GM13976 (cell line): ENCODE data around the gene STAMBPL1.

Experiments
- DNase-seq: peaks from one replicate; pipeline ENCODE4 v3.0.0; 2012; ENCODE audit warnings: low spot score
- in situ Hi-C: fragments of 300-500 bp; cut with MboI; formaldehyde crosslinking; loops from one replicate; pipeline ENCODE4 v1.12.0; 2022; ENCODE audit warnings: low sequenced_read_pairs, mixed read lengths, inconsistent platforms; ENCODE audit not compliant: unreplicated experiment
- TF ChIP-seq, protein P1 (sequence below): IDR thresholded peaks from 2 replicates; pipeline ENCODE4 v1.5.1; 2012; ENCODE audit warnings: borderline replicate concordance, mild to moderate bottlenecking; ENCODE audit not compliant: insufficient read depth; ENCODE audit errors: extremely low read depth, missing control alignments, control extremely low read depth

The STAMBPL1 gene

DNA sequence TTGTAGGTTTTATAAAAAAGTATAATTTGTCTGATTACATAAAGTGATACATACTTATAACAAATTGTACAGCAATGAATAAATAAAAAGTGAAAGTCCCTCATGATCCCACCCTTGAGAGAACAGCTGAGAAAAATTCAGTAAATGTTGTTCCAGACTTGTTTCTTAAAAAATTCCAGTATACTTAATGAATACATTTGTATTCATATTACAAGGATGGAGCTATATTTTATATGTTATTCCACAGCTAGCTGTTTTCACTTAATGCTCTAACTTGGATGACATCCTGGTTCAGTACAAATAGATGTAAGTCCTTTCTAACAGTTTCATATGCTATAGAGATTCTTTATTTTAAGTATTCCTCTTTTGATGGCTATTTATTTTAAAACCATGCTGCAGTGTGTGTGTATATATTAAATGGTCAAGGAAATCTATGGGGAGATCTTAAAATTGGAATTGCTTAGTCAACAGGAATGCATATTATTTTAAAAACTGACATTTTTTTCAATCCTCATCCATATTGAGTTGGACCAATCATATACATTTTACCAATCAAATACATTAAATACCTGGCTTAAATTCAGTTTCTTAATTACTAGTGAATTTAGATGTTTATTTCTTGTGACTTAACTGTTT is 8.9 kb downstream of the STAMBPL1 start:
- in situ Hi-C loops = no loop called here
- TF ChIP-seq, protein P1, sequence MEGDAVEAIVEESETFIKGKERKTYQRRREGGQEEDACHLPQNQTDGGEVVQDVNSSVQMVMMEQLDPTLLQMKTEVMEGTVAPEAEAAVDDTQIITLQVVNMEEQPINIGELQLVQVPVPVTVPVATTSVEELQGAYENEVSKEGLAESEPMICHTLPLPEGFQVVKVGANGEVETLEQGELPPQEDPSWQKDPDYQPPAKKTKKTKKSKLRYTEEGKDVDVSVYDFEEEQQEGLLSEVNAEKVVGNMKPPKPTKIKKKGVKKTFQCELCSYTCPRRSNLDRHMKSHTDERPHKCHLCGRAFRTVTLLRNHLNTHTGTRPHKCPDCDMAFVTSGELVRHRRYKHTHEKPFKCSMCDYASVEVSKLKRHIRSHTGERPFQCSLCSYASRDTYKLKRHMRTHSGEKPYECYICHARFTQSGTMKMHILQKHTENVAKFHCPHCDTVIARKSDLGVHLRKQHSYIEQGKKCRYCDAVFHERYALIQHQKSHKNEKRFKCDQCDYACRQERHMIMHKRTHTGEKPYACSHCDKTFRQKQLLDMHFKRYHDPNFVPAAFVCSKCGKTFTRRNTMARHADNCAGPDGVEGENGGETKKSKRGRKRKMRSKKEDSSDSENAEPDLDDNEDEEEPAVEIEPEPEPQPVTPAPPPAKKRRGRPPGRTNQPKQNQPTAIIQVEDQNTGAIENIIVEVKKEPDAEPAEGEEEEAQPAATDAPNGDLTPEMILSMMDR = no peak
- no peak for DNase-seq

DNA sequence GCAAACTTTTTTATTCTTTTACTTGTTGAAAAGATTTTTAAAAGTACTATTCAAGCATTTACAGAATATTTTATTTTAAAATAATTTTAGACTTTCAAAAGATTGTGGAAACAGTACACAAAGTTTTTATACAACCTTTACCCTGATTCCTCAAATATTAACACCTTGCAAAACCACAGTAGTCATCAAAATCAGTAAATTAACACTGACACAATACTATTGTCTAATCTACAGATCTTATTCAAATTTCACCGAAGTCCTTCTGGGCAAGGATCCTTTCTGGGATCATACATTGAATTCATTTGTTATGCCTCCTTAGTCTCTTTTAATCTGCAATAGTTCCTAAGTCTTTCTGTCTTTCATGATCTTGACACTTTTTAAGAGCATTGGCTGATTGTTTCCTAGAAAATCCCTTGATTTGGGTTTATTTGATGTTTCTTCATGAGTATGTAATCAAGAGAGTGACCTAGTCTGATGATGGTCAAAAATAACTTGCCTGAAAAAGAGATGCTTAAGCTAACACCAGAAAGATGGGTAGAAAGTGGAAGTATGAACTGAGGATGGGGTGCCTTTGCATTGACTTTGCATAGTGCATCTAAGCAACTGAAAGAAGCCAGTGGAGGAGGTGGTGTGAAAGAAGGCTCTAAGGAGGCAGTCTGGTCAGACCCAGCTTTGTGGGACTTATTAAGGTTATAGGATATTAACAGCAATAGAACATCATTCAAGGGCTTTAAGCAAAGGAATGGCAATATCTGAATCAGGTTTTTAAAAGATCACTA is 9.7 kb downstream of the STAMBPL1 start:
- peak; percentile 27 for DNase-seq
- in situ Hi-C loops = no loop called here
- TF ChIP-seq, protein P1 = no peak

DNA sequence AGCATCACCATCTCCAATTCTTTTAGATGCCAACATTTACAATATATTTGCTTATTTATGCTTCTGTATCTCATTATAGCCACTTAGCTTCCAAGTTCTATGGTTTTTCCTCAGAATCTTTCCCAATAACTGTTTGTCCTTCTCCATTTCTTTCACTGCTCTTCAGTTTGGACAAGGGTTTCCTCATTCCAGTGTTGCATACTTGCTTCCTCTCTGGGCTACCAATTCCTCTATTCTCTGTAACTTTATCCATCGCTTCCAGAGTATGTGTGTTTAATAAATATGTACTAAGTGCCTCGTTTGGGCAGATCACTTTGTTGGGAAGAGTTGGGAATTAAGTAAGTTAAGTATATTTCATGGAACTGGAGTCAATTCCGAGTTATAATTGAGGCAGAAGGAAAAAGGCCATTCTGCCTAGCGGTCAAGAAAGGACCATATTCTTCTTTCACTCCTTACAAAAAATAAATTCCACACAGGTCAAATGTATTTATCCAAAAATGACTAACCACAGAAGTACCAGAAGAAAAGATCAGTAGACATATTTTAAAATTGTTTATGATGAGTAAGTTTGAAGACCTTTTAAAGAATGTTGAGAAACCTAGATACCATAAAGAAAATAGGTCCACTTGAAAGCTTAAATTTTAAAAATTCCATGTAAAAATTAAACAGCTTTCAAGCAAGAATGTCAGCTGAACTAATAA is 10.8 kb downstream of the STAMBPL1 start:
- TF ChIP-seq, protein P1 = no peak
- no peak for DNase-seq
- in situ Hi-C loops = no loop called here

DNA sequence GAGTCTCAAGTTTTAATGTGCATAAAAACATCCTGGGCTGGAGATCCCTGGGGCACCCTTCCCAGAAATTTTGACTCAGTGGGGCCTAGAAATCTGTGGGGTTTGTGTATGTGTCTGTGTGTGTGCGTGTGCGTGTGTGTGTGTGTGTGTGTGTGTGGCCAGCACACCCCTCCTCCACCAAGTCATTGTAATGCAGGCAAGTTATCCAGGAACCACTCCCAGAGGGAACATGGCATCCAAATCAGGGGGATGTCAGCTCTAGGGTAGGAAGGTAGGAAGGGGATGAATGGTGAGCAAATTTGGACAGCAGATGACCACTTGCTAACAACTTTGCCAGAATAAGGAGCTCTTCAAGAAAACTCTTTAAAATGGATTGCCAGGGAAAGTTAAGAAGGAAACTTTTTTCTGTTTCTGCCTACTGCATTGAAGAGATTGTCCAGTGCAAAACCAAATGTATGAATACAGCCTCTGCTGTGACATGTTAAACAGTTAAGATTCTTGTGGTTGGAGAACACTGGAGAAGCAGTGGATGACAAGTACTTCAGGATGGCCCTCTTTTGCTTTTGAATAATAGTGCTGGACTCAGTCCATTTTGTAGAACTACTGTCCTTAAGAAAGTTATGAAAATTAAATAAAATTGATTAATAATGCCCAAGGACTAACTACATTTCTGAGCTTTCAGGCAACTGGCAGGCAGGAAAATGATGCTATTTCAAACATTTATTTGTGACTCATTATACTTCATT is 12.3 kb downstream of the STAMBPL1 start:
- no peak for DNase-seq
- in situ Hi-C loops = no loop called here
- TF ChIP-seq, protein P1 = no peak

DNA sequence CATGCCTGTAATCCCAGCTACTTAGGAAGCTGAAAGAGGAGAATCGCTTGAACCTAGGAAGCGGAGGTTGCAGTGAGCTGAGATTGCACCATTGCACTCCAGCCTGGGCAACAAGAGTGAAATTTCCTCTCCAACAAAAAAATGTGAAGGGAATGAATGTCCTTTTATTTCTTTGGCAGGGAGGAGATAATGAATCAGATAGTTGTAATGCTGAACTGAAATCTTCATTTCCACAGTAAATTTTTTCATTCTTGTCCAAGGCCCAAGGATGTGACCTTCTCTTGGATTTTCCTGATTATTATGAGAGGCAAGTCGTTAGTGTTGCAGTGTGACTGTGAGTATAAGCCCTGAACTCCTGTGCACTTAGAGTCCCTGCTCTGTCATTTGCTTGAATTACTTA is 13.6 kb downstream of the STAMBPL1 start:
- TF ChIP-seq, protein P1 = no peak
- in situ Hi-C loops = no loop called here
- DNase-seq = no peak

DNA sequence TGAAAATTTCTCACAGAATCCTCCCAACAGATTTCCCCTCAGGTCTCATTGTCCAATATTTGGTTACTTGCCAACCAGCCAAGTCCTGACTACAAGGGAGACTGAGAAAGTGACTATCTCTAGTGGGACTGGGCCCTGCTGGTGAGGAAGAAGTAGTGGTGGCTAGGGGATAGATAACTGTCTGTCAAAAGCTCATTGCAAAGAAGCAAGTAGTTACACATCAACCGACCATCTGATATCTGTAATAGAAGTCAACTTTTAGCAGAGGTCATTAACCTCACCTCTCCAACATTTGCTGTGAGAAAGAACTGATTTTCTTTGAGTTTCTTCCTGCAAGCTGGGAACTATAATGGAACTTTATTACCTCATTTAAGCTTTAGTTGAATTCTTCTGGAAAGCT is 15.2 kb downstream of the STAMBPL1 start:
- in situ Hi-C loops = no loop called here
- DNase-seq = no peak
- TF ChIP-seq, protein P1 = no peak
